ENCODE results near the gene SLC7A10. TPM values are rescaled to one million over a fixed set of nuclear protein-coding genes. Genes with fewer than 3 reads are reported as not detected.

SLC7A10 gene
- total RNA-seq, 4 donors from 2014 or later = 12.9 to 150 (median 33.1) TPM

- no peak for TF ChIP-seq CTCF (IDR thresholded peaks at IDR 0.05)
- no peak for DNase-seq (ENCODE audit: low spot score)
- no peak for ATAC-seq (ENCODE audit: low FRiP score)
Observed at GRCh38 chr19:33269016-33269415, 43.4 kb upstream of the SLC7A10 start.

- DNase-seq (ENCODE audit: low spot score) (no peak), ATAC-seq (ENCODE audit: low FRiP score) (no peak)
- TF ChIP-seq CTCF (IDR thresholded peaks at IDR 0.05) = no peak
Observed at GRCh38 chr19:33268162-33268991, 42.7 kb upstream of the SLC7A10 start.

GRCh38 chr19:33267706-33268105 is 42.1 kb upstream of the SLC7A10 start:
- no peak for TF ChIP-seq CTCF (IDR thresholded peaks at IDR 0.05)
- DNase-seq (ENCODE audit: low spot score) (no peak), ATAC-seq (ENCODE audit: low FRiP score) (no peak)

- TF ChIP-seq CTCF (IDR thresholded peaks at IDR 0.05) = no peak
- ATAC-seq (ENCODE audit: low FRiP score) (no peak), DNase-seq (ENCODE audit: low spot score) (no peak)
Observed at GRCh38 chr19:33266974-33267484, 41.4 kb upstream of the SLC7A10 start.

- DNase-seq (ENCODE audit: low spot score) (no peak), ATAC-seq (ENCODE audit: low FRiP score) (no peak)
- TF ChIP-seq CTCF (IDR thresholded peaks at IDR 0.05) = no peak
Observed at GRCh38 chr19:33264881-33265445, 39.3 kb upstream of the SLC7A10 start.

GRCh38 chr19:33263325-33264023 is 37.8 kb upstream of the SLC7A10 start:
- no peak for TF ChIP-seq CTCF (IDR thresholded peaks at IDR 0.05)
- ATAC-seq (ENCODE audit: low FRiP score) = no peak
- no peak for DNase-seq (ENCODE audit: low spot score)

All from omental fat pad (tissue), 4 donors.